Right kidney (tissue), 1 donor: ENCODE measurements around the gene CCNA2.

Source experiments
- DNase-seq: peaks from one replicate; pipeline ENCODE4 v3.0.0-alpha.2; 2016

The CCNA2 gene

GRCh38 chr4:121811122-121811521, 12.6 kb downstream of the CCNA2 start:
- DNase-seq = no peak

- DNase-seq = no peak
Measured at GRCh38 chr4:121806411-121806810, 17.3 kb downstream of the CCNA2 start.

GRCh38 chr4:121801715-121802075, 22.0 kb downstream of the CCNA2 start:
- no peak for DNase-seq

GRCh38 chr4:121800961-121801714, 22.5 kb downstream of the CCNA2 start, which contains the start of gene EXOSC9:
TSS of gene EXOSC9 (plus strand) at chr4:121801323. CDS start at chr4:121801425, 102 bp downstream.
- DNase-seq = peak; percentile 95

- no peak for DNase-seq
Measured at GRCh38 chr4:121800638-121800960, 23.1 kb downstream of the CCNA2 start.

- DNase-seq = no peak
Measured at GRCh38 chr4:121799867-121800501, 23.7 kb downstream of the CCNA2 start.

GRCh38 chr4:121799208-121799823, 24.4 kb downstream of the CCNA2 start:
- DNase-seq = no peak

GRCh38 chr4:121796283-121796682, 27.4 kb downstream of the CCNA2 start:
- no peak for DNase-seq

- no peak for DNase-seq
Measured at GRCh38 chr4:121794505-121795188, 29.0 kb downstream of the CCNA2 start.

- DNase-seq = no peak
Measured at GRCh38 chr4:121792966-121793365, 30.7 kb downstream of the CCNA2 start.

- DNase-seq = no peak
Measured at GRCh38 chr4:121791481-121791880, 32.2 kb downstream of the CCNA2 start.

GRCh38 chr4:121790976-121791375, 32.7 kb downstream of the CCNA2 start:
- DNase-seq = no peak

- no peak for DNase-seq
Measured at GRCh38 chr4:121789960-121790829, 33.5 kb downstream of the CCNA2 start.

- DNase-seq = no peak
Measured at GRCh38 chr4:121789455-121789854, 34.2 kb downstream of the CCNA2 start.

GRCh38 chr4:121788896-121789295, 34.8 kb downstream of the CCNA2 start:
- no peak for DNase-seq

GRCh38 chr4:121786221-121786620, 37.5 kb downstream of the CCNA2 start:
- no peak for DNase-seq

- no peak for DNase-seq
Measured at GRCh38 chr4:121785479-121785878, 38.2 kb downstream of the CCNA2 start.

- no peak for DNase-seq
Measured at GRCh38 chr4:121784975-121785374, 38.7 kb downstream of the CCNA2 start.

GRCh38 chr4:121784401-121784800, 39.3 kb downstream of the CCNA2 start:
- no peak for DNase-seq

GRCh38 chr4:121783210-121783609, 40.5 kb downstream of the CCNA2 start:
- DNase-seq = no peak

- DNase-seq = no peak
Measured at GRCh38 chr4:121778991-121779628, 44.6 kb downstream of the CCNA2 start.

GRCh38 chr4:121777625-121778024, 46.1 kb downstream of the CCNA2 start:
- no peak for DNase-seq
